HepG2 (cell line): ENCODE measurements around the gene ZNF844. TPM values are rescaled to one million over a fixed set of nuclear protein-coding genes. Genes with fewer than 3 reads are reported as not detected.

Source experiments
- ATAC-seq: fragments of 200-7000 bp; cut with Tn5 transposase; 3 replicates; pipeline ENCODE4 v1.9.1; 2020; ENCODE audit warnings: mild to moderate bottlenecking, moderate library complexity
- BruUV-seq: library from RNA; stranded (reverse); fragments of 400-500 nt; replicated peaks from 2 replicates; lab custom pipeline; 2021; lab: Mats Ljungman, UMichigan
- CTCF ChIA-PET: fragments of 300-600 bp; formaldehyde crosslinking; extraction: SDS; loops from one replicate; lab custom pipeline; 2021; ENCODE audit warnings: low total read pairs, inconsistent platforms, low intra/inter-chr PET ratio; lab: Yijun Ruan, JAX
- POLR2A ChIA-PET: fragments of 350-600 bp; sonication (Branson Sonifier 250); formaldehyde crosslinking; loops from one replicate; lab custom pipeline; 2020; ENCODE audit warnings: antibody characterized with exemption, inconsistent platforms; lab: Yijun Ruan, JAX
- DNase-seq: peaks from one replicate; pipeline ENCODE4 v3.0.0-alpha.2; 2015; ENCODE audit warnings: low spot score
- FAIRE-seq: peaks from 3 replicates; lab custom pipeline; 2011; peaks lifted over from hg19 to GRCh38; lab: Jason Lieb, UNC
- H2AFZ ChIP-seq: one replicate; pipeline ENCODE4 v1.6.1; 2011; ENCODE audit warnings: low read length, inconsistent platforms
- H3K27ac ChIP-seq: fragments of 300-600 bp; 3 replicates; pipeline ENCODE4 v1.8.0; 2011; ENCODE audit warnings: mixed run types, mild to moderate bottlenecking, mixed read lengths, low read length, inconsistent platforms; ENCODE audit not compliant: insufficient read depth; ENCODE audit errors: extremely low read length
- H3K27me3 ChIP-seq, 2 experiments: fragments of 200-600 bp in 1 of 2; 2 replicates in 1 of 2; 3 replicates in 1 of 2; pipeline versions ENCODE4 v1.6.0 to v1.8.0; 2011; ENCODE audit warnings: low read length in 2 of 2, mild to moderate bottlenecking in 2 of 2, moderate library complexity in 2 of 2, inconsistent platforms in 1 of 2; ENCODE audit not compliant: insufficient read depth in 2 of 2, control insufficient read depth in 1 of 2
- H3K36me3 ChIP-seq, 2 experiments: fragments of 200-600 bp in 1 of 2; replicated peaks in 1 of 2; 2 replicates in 1 of 2; 3 replicates in 1 of 2; pipeline versions ENCODE4 v1.5.1 to v1.8.0; 2011; ENCODE audit warnings: low read length in 2 of 2, inconsistent platforms in 1 of 2; ENCODE audit not compliant: insufficient read depth in 2 of 2, control insufficient read depth in 1 of 2
- H3K4me1 ChIP-seq: 2 replicates; pipeline ENCODE4 v1.5.1; 2012; ENCODE audit warnings: low read length, inconsistent platforms; ENCODE audit not compliant: insufficient read depth
- H3K4me2 ChIP-seq: 2 replicates; pipeline ENCODE4 v1.6.0; 2011; ENCODE audit warnings: low read depth, low read length, inconsistent platforms
- H3K4me3 ChIP-seq, 3 experiments: fragments of 200-600 bp in 1 of 3; sonication (generic), shearing (Covaris generic) in 1 of 3; replicated peaks in 1 of 3; 2 replicates each; pipeline ENCODE4 v1.5.1; 2011 to 2016; ENCODE audit warnings: low read length in 3 of 3, inconsistent platforms in 2 of 3, low read depth in 2 of 3, mild to moderate bottlenecking in 2 of 3, control low read depth in 1 of 3, mixed read lengths in 1 of 3; ENCODE audit not compliant: insufficient read depth in 1 of 3
- H3K79me2 ChIP-seq: one replicate; pipeline ENCODE4 v1.6.1; 2011; ENCODE audit warnings: low read length, inconsistent platforms; ENCODE audit not compliant: insufficient read depth
- H3K9ac ChIP-seq: 2 replicates; pipeline ENCODE4 v1.6.0; 2011; ENCODE audit warnings: mild to moderate bottlenecking, low read depth, low read length, inconsistent platforms; ENCODE audit not compliant: insufficient read depth
- H3K9me3 ChIP-seq: 2 replicates; pipeline ENCODE4 v1.5.1; 2012; ENCODE audit warnings: mild to moderate bottlenecking, low read length
- H4K20me1 ChIP-seq: 2 replicates; pipeline ENCODE4 v1.6.0; 2011; ENCODE audit warnings: inconsistent platforms, mild to moderate bottlenecking, low read length, moderate library complexity; ENCODE audit not compliant: insufficient read depth
- ARHGAP35 ChIP-seq: sonication (generic); formaldehyde crosslinking; IDR thresholded peaks from 2 replicates; pipeline ENCODE4 v1.9.0; 2022; ENCODE audit warnings: mild to moderate bottlenecking, inconsistent platforms, moderate library complexity, missing genetic modification reagents, borderline replicate concordance
- RBM22 ChIP-seq: fragments of 200-400 bp; formaldehyde crosslinking; optimal IDR thresholded peaks from 2 replicates; pipeline ENCODE3; 2017; ENCODE audit warnings: mild to moderate bottlenecking, low read length, moderate library complexity
- RXRB ChIP-seq: IDR thresholded peaks from 2 replicates; pipeline ENCODE4 v1.6.1; 2016; ENCODE audit warnings: borderline replicate concordance, missing genetic modification reagents, missing compliant biosample characterization
- STAG1 ChIP-seq: sonication (generic); formaldehyde crosslinking; IDR thresholded peaks from 2 replicates; pipeline ENCODE4 v1.4.0; 2020; ENCODE audit warnings: missing genetic modification reagents
- TBX2 ChIP-seq: sonication (generic); formaldehyde crosslinking; IDR thresholded peaks from 2 replicates; pipeline ENCODE4 v1.5.0; 2020; ENCODE audit warnings: missing genetic modification reagents, mild to moderate bottlenecking, borderline replicate concordance
- ZBTB8A ChIP-seq: sonication (generic); formaldehyde crosslinking; IDR thresholded peaks from 2 replicates; pipeline ENCODE4 v1.4.0; 2020; ENCODE audit warnings: mild to moderate bottlenecking, low read depth, missing genetic modification reagents, borderline replicate concordance
- ZNF207 ChIP-seq: fragments of 450-650 bp; IDR thresholded peaks from 2 replicates; pipeline ENCODE4 v1.6.1; 2016; ENCODE audit warnings: antibody characterized with exemption, borderline replicate concordance
- ZNF34 ChIP-seq: sonication (generic); formaldehyde crosslinking; IDR thresholded peaks from 2 replicates; pipeline ENCODE4 v1.4.0; 2020; ENCODE audit warnings: mild to moderate bottlenecking, missing genetic modification reagents, borderline replicate concordance
- ZNF7 ChIP-seq: IDR thresholded peaks from 2 replicates; pipeline ENCODE4 v1.6.1; 2016; ENCODE audit warnings: missing biosample characterization, missing genetic modification reagents
- ZSCAN9 ChIP-seq: IDR thresholded peaks from 2 replicates; pipeline ENCODE4 v1.6.1; 2016; ENCODE audit warnings: borderline replicate concordance
- WGBS: methylation state at CpG from one replicate; pipeline ENCODE4 v1.1.6; 2017; ENCODE audit warnings: low lambda C conversion rate; 5-methylcytosine and 5-hydroxymethylcytosine counted together
- in situ Hi-C: cut with HindIII; loops from 2 replicates; pipeline ENCODE4 v1.10.0; 2017; ENCODE audit warnings: low pct_unique_long_range_greater_than_20kb; ENCODE audit not compliant: extremely low pct_ligation_motif_present
- intact Hi-C: fragments of 100-400 bp; cut with micrococcal nuclease; formaldehyde crosslinking; loops from one replicate; pipeline ENCODE4 v1.10.0; 2022; ENCODE audit not compliant: unreplicated experiment
- polyA plus RNA-seq, 8 experiments: library from polyadenylated mRNA; depleted of rRNA in 3 of 8; stranded (reverse) in 7 of 8; unstranded in 1 of 8; fragments of >200 nt; fragmentation: Illumina TruSeq in 4 of 8; extraction: Trizol in 4 of 8; gene quantifications; 2 replicates each; pipeline versions ENCODE4 v1.2.1 to v1.2.3, GENCODE V29; 2011 to 2016; ENCODE audit warnings: low read depth in 4 of 8, missing spikeins in 1 of 8, mixed read lengths in 1 of 8; ENCODE audit not compliant: insufficient read depth in 1 of 8
- total RNA-seq, 5 experiments: library from RNA; depleted of rRNA; stranded (reverse); fragments of >200 nt; fragmentation: Illumina TruSeq; extraction: Trizol; gene quantifications; 2 replicates each; pipeline ENCODE4 v1.2.3, GENCODE V29; 2016; ENCODE audit warnings: low read depth in 1 of 5
- TF ChIP-seq, protein P1 (sequence below): sonication (generic); formaldehyde crosslinking; IDR thresholded peaks from 2 replicates; pipeline ENCODE4 v1.8.1; 2023; ENCODE audit warnings: mild to moderate bottlenecking, missing genetic modification reagents
- TF ChIP-seq, protein P2 (sequence below): IDR thresholded peaks from 2 replicates; pipeline ENCODE4 v1.6.1; 2012; ENCODE audit warnings: low read length, improper control_type of control experiment
- TF ChIP-seq, protein P3 (sequence below): sonication (generic); formaldehyde crosslinking; IDR thresholded peaks from 2 replicates; pipeline ENCODE4 v1.4.0; 2020; ENCODE audit warnings: mild to moderate bottlenecking, missing genetic modification reagents

The ZNF844 gene
- total and polyA plus RNA-seq, 2 of the 13 experiments (the other 11 are each of a cell fraction or from before 2014, with no cell fraction given) = 1.0 to 3.2 TPM

DNA sequence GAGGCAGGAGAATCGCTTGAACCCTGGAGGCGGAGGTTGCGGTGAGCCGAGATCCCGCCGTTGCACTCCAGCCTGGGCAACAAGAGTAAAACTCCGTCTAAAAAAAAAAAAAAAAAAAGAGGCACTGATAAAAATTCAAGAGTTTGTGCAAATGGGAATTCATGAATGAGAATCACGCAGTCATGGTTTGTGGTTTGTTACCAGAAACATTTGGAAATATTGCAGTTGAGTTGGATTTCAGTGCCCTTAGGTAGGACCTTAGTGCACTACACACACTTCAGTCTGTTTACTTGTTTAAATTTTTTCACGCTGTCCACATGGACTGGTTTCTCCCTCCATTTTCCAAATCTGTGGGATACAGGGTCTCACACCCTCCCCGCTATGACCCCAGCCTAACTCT lies 28.4 kb downstream of the ZNF844 start:
- POLR2A ChIA-PET = no interaction called here
- TF ChIP-seq STAG1 (CRISPR knock-in tag) (no peak), ZSCAN9 (CRISPR knock-in tag) (no peak), RBM22 (no peak), RXRB (CRISPR knock-in tag) (no peak), ZNF7 (CRISPR knock-in tag) (no peak), ZNF207 (no peak), ARHGAP35 (CRISPR knock-in tag) (no peak), ZBTB8A (no peak), TBX2 (CRISPR knock-in tag) (no peak), ZNF34 (CRISPR knock-in tag) (no peak)
- TF ChIP-seq, protein P1, sequence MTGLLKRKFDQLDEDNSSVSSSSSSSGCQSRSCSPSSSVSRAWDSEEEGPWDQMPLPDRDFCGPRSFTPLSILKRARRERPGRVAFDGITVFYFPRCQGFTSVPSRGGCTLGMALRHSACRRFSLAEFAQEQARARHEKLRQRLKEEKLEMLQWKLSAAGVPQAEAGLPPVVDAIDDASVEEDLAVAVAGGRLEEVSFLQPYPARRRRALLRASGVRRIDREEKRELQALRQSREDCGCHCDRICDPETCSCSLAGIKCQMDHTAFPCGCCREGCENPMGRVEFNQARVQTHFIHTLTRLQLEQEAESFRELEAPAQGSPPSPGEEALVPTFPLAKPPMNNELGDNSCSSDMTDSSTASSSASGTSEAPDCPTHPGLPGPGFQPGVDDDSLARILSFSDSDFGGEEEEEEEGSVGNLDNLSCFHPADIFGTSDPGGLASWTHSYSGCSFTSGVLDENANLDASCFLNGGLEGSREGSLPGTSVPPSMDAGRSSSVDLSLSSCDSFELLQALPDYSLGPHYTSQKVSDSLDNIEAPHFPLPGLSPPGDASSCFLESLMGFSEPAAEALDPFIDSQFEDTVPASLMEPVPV = no peak
- TF ChIP-seq, protein P2, sequence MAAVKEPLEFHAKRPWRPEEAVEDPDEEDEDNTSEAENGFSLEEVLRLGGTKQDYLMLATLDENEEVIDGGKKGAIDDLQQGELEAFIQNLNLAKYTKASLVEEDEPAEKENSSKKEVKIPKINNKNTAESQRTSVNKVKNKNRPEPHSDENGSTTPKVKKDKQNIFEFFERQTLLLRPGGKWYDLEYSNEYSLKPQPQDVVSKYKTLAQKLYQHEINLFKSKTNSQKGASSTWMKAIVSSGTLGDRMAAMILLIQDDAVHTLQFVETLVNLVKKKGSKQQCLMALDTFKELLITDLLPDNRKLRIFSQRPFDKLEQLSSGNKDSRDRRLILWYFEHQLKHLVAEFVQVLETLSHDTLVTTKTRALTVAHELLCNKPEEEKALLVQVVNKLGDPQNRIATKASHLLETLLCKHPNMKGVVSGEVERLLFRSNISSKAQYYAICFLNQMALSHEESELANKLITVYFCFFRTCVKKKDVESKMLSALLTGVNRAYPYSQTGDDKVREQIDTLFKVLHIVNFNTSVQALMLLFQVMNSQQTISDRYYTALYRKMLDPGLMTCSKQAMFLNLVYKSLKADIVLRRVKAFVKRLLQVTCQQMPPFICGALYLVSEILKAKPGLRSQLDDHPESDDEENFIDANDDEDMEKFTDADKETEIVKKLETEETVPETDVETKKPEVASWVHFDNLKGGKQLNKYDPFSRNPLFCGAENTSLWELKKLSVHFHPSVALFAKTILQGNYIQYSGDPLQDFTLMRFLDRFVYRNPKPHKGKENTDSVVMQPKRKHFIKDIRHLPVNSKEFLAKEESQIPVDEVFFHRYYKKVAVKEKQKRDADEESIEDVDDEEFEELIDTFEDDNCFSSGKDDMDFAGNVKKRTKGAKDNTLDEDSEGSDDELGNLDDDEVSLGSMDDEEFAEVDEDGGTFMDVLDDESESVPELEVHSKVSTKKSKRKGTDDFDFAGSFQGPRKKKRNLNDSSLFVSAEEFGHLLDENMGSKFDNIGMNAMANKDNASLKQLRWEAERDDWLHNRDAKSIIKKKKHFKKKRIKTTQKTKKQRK = no peak
- TF ChIP-seq, protein P3, sequence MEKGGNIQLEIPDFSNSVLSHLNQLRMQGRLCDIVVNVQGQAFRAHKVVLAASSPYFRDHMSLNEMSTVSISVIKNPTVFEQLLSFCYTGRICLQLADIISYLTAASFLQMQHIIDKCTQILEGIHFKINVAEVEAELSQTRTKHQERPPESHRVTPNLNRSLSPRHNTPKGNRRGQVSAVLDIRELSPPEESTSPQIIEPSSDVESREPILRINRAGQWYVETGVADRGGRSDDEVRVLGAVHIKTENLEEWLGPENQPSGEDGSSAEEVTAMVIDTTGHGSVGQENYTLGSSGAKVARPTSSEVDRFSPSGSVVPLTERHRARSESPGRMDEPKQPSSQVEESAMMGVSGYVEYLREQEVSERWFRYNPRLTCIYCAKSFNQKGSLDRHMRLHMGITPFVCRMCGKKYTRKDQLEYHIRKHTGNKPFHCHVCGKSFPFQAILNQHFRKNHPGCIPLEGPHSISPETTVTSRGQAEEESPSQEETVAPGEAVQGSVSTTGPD = no peak
- peaks cover 2% of the 10 kb centered on the region for H3K79me2 ChIP-seq
- H3K9ac ChIP-seq = peak overlapping the region; percentile 72
- H3K4me2 ChIP-seq = peak overlapping the region; percentile 36
- no peaks in the 10 kb centered on the region; a peak in 1 of 5 replicates for H3K36me3 ChIP-seq
- ATAC-seq (no peak), FAIRE-seq (no peak), DNase-seq (no peak)
- H3K4me3 ChIP-seq = peak overlapping the region; percentile 68 to 79 (median 76); a peak in 5 of 6 replicates
- H3K4me1 ChIP-seq = peaks cover 17% of the 10 kb centered on the region
- H3K27me3 ChIP-seq = no peaks in the 10 kb centered on the region
- no peak overlapping the region for H3K27ac ChIP-seq
- H3K9me3 ChIP-seq = 0 out of 2 replicates have a peak, but pooled peaks cover 1% of the 10 kb centered on the region
- H4K20me1 ChIP-seq = no peaks in the 10 kb centered on the region
- no peak overlapping the region for H2AFZ ChIP-seq
- WGBS = 75% methylated on average over 10 of the region's 10 CpGs
- no TSS peak for BruUV-seq
- intact Hi-C loops = no loop called here
- CTCF ChIA-PET = no interaction called here
- in situ Hi-C loops = loop anchor here (5.0 kb wide), 1 partner anchor 49 kb away; the partner anchor contains the start of gene ZNF20
